T-helper 2 cell treated with Interferon-gamma antibody and Interleukin-4, amounts not matched to agents 5 μg/mL and 100 μg/mL, for 36 hours (primary cell): ENCODE results near the gene NRG2.

Experiments used
- DNase-seq: peaks from one replicate; pipeline ENCODE4 v3.0.0; 2021; ENCODE audit warnings: low spot score
- H3K27ac Mint-ChIP-seq: one replicate; pipeline ENCODE4 v1.8.0; 2021; ENCODE audit warnings: mild to moderate bottlenecking, mixed read lengths
- H3K27me3 Mint-ChIP-seq: one replicate; pipeline ENCODE4 v1.8.0; 2021; ENCODE audit warnings: low read depth, mixed read lengths
- H3K36me3 Mint-ChIP-seq: one replicate; pipeline ENCODE4 v1.8.0; 2021; ENCODE audit warnings: low read depth, mixed read lengths
- H3K4me1 Mint-ChIP-seq: one replicate; pipeline ENCODE4 v1.8.0; 2021; ENCODE audit warnings: low read depth, mixed read lengths
- H3K4me3 Mint-ChIP-seq: one replicate; pipeline ENCODE4 v1.8.0; 2022; ENCODE audit warnings: mild to moderate bottlenecking, moderate library complexity, mixed read lengths
- H3K9me3 Mint-ChIP-seq: one replicate; pipeline ENCODE4 v1.8.0; 2021; ENCODE audit warnings: mixed read lengths

The NRG2 gene

DNA sequence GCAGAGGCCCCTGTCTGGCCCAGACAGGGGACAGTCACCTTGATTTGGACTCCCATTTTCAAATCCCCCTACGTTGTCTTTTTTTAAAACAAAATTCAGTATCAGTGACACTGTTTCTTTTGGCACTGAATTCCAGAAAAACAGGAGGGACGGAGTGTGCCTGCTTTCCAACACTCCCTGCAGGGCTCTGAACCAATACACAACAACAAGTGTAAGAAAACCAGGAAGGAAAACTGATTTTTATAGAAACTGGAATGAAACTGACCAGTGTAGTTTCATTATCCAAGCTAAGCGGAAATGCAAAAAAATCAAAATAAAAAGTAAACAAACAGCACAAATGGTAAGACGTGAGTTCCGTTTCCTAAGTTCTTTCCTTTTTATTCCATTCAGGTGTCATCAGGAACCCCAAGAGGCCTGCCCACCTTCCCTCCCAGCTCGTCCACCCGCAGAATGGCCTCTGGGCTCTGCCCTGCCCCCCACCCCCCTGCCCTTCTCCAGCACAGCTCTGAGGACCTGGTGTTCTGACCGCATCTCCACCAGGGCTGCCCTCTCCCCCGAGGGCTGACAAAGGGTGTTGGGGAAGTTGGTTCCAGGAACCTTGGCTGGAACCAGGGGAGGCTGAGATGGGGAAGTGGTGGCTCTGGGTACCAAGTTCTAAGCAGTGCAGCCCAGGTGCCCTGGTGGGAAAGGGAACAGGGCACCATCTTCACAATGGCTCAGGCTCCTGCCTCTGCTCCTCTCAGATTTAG, 173.9 kb downstream of the NRG2 start:
- Mint-ChIP-seq H3K36me3 (no peaks in the 10 kb centered on the region), H3K9me3 (no peaks in the 10 kb centered on the region), H3K4me3 (no peak overlapping the region), H3K27me3 (peaks cover 13% of the 10 kb centered on the region), H3K27ac (no peak overlapping the region), H3K4me1 (no peaks in the 10 kb centered on the region)
- DNase-seq, result no peak

DNA sequence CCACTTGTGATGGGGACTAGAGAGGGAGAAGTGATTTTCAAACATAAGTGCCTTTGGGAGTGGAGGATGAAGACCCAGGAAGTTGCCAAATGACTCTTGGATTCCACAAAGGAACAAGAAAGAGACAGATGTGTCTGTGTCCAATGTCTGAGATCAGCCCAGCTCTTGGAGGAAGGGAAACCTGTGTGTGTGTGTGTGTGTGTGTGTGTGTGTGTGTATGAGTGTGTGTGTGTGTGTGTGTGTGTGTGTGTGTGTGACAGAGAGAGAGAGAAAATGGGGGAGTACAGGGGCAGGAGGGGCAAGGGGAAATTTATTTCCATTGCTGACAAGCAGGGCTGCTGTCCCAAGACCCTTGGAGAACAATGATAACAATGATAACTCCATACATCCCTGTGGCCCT, 175.5 kb downstream of the NRG2 start:
- Mint-ChIP-seq H3K4me3 (no peak overlapping the region), H3K27me3 (peaks cover 13% of the 10 kb centered on the region), H3K4me1 (no peaks in the 10 kb centered on the region), H3K9me3 (no peaks in the 10 kb centered on the region), H3K36me3 (no peaks in the 10 kb centered on the region), H3K27ac (no peak overlapping the region)
- DNase-seq, result no peak

DNA sequence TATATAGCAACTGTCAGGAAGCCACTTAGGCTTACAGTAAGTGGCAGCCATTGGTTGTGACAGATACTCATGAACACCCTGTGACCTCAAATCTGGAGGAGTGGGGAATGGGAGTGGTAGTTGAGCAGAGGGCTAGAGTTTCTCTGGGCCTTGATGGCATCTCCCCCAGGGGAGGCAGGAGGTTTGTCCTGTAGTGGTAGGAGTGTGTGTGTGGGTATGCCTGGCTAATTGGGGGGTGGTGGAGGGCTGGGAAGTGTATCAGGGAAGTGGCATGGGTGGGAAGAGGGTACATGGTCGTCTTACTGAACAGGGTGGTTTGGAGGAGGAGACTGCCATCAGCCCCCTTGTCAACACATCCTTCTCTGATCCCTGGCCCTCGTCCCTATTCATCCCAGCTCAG, 176.0 kb downstream of the NRG2 start:
- Mint-ChIP-seq H3K9me3 (no peaks in the 10 kb centered on the region), H3K27me3 (peaks cover 13% of the 10 kb centered on the region), H3K27ac (no peak overlapping the region), H3K4me3 (no peak overlapping the region), H3K4me1 (no peaks in the 10 kb centered on the region), H3K36me3 (no peaks in the 10 kb centered on the region)
- DNase-seq, result no peak

DNA sequence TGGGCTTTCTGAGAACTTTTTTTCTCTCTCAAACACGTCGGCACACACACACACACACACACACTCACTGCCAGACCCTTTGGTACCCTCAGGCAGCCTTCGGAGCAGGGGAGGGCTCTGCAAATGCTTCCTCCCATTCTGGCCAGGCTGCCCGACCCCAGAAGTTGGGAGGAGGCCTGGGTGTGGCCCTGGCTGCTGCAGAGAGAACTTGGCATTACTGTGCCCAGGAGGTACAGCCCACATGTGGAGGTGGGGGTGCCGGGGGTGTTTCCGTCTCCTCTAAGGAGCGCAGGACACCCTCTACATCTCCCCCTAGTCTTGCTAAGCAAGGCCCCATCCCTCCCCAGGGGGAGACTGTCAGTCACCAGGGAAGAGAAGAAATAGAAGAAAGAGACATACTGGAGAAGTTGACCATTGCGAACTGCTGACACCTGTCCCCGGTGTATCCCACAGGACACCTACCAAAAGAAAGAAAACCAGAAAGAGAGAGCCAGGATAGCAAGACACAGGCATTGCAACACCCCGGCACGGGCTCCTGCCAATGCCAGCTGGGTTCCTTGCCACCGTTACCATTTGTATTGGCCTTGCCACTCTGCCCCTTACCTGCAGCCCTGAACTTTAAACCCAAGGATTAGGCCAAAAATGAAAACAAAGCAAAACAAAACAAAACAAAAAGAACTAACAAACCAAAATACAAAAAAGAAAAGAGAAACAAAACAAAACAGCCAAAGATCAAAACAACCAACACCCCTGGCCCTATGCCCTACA, 178.2 kb downstream of the NRG2 start:
- H3K27me3 Mint-ChIP-seq, result peaks cover 13% of the 10 kb centered on the region
- no peaks in the 10 kb centered on the region for H3K4me1 Mint-ChIP-seq
- DNase-seq, result no peak
- H3K36me3 Mint-ChIP-seq, result no peaks in the 10 kb centered on the region
- no peaks in the 10 kb centered on the region for H3K9me3 Mint-ChIP-seq
- no peak overlapping the region for H3K27ac Mint-ChIP-seq
- H3K4me3 Mint-ChIP-seq, result no peak overlapping the region

DNA sequence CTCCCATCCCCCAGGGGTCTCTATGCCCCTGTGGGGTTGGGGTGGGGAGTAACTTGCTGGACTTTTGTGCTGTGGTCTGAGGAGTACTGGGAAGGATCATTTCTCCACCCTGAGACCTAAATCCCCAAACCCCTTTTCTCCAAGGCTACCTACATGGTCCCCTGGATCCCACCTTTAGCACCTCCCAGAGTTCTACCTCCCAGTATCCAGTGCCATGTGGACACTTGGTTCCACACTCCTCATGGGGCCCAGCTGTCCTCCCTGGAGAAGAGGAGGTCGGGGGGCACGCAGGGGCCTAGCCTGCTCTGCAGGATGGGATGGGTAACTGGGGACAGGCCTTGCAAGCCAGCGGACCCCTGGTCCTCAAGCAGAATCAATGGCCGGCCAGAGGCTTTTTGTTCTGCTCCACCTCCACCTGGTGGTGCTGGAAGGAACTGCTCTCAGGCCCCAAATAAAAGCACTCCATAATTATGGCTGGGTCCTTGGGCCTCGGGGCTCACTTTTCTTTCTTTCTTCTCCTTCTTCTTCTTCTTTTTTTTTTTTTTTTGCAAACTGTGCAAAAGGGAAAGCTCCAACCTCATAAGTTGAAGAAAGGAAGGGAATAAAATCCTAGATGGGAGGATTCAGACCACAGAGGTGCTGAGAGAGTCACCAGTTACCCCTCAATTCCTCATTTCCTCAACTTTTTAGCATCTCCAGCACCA, 179.1 kb downstream of the NRG2 start:
- Mint-ChIP-seq H3K36me3 (no peaks in the 10 kb centered on the region), H3K4me3 (no peak overlapping the region), H3K4me1 (no peaks in the 10 kb centered on the region), H3K27me3 (peaks cover 13% of the 10 kb centered on the region), H3K9me3 (no peaks in the 10 kb centered on the region), H3K27ac (no peak overlapping the region)
- DNase-seq, result peak; percentile 17

DNA sequence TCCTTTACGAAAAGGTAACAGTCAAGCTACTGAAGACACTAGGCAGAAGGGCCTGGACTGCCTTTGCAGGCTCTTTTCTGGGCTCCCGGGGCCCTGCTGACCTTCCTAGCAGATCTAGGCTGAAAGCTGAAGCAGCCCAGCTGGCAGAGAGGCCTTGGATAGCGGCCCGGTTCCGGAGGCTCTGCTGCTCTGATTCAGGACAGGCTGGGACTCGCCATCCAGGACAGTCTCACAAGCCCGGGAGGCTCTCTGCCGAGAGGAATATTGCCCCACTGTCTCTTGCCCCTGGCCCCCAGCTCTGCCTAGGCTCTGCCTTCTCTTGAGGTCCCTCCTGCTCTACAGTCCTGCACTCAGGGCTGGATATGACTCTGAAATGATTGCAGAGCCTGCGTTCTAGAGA, 179.7 kb downstream of the NRG2 start:
- DNase-seq, result no peak
- Mint-ChIP-seq H3K4me1 (no peaks in the 10 kb centered on the region), H3K27me3 (peaks cover 13% of the 10 kb centered on the region), H3K36me3 (no peaks in the 10 kb centered on the region), H3K27ac (no peak overlapping the region), H3K9me3 (no peaks in the 10 kb centered on the region), H3K4me3 (no peak overlapping the region)

DNA sequence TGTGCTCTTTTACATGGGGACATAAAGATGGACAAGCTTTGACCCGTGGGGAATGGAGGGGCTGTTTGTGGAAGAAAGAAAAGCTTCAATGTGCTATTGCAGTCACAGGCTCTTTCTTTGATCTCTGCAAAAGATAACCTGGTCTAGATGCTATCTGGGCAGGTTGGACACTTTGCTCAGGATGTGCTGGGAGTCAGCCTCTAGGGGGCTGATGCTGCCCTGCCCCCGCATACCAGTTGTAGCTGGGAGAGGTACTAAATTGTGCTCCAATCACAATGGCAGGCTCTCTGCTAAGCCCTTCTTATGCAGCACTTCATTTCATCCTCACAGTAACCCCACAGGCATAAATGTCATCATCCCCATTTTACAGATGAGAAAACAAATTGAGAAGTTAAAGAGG, 180.3 kb downstream of the NRG2 start:
- Mint-ChIP-seq H3K27ac (no peak overlapping the region), H3K9me3 (no peaks in the 10 kb centered on the region)

DNA sequence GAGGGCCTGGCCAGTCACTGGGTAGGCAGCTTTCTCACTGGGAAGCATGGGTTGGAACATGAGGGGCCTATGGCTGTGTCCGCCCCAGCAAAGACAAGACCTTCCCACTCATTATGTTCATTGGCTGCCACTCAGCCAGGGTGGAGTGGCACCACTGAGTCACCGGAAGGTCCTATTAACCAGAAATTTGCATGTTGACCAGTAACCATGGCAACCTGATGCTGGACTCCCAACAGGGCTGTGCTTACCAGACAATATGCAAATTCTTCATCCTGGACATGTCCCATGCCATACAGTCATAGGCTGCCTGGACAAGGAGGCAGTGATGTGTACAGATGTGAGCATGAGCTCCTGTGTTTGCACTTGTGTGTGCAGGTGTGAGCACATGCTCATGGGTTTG, 180.8 kb downstream of the NRG2 start:
- Mint-ChIP-seq H3K4me3 (no peak overlapping the region), H3K27ac (no peak overlapping the region), H3K27me3 (peaks cover 11% of the 10 kb centered on the region), H3K36me3 (no peaks in the 10 kb centered on the region), H3K4me1 (no peaks in the 10 kb centered on the region), H3K9me3 (no peaks in the 10 kb centered on the region)
- DNase-seq, result no peak

More for the DNA sequence above, 180.3 kb downstream of the NRG2 start:
- H3K36me3 Mint-ChIP-seq, result no peaks in the 10 kb centered on the region
- DNase-seq, result no peak
- no peaks in the 10 kb centered on the region for H3K4me1 Mint-ChIP-seq
- H3K27me3 Mint-ChIP-seq, result peaks cover 11% of the 10 kb centered on the region
- no peak overlapping the region for H3K4me3 Mint-ChIP-seq

DNA sequence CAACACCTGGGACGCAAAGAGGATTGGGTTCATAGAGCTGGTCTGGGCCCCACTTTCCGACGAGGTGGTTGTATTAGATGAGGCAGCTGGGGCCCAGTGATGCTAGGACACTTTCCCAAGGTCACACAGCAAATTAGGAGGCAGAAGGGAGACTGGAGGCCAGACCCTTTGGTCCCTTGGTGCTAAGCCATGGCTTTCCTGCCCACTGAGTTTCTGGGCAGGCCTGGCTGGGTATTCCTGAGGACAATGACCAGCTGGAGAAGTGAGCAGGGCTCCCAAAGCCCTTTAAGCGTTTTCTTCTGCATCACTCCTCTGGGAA, 181.3 kb downstream of the NRG2 start:
- no peaks in the 10 kb centered on the region for H3K4me1 Mint-ChIP-seq
- H3K9me3 Mint-ChIP-seq, result no peaks in the 10 kb centered on the region
- H3K4me3 Mint-ChIP-seq, result no peak overlapping the region
- no peak for DNase-seq
- H3K27me3 Mint-ChIP-seq, result peaks cover 11% of the 10 kb centered on the region
- no peaks in the 10 kb centered on the region for H3K36me3 Mint-ChIP-seq
- no peak overlapping the region for H3K27ac Mint-ChIP-seq

DNA sequence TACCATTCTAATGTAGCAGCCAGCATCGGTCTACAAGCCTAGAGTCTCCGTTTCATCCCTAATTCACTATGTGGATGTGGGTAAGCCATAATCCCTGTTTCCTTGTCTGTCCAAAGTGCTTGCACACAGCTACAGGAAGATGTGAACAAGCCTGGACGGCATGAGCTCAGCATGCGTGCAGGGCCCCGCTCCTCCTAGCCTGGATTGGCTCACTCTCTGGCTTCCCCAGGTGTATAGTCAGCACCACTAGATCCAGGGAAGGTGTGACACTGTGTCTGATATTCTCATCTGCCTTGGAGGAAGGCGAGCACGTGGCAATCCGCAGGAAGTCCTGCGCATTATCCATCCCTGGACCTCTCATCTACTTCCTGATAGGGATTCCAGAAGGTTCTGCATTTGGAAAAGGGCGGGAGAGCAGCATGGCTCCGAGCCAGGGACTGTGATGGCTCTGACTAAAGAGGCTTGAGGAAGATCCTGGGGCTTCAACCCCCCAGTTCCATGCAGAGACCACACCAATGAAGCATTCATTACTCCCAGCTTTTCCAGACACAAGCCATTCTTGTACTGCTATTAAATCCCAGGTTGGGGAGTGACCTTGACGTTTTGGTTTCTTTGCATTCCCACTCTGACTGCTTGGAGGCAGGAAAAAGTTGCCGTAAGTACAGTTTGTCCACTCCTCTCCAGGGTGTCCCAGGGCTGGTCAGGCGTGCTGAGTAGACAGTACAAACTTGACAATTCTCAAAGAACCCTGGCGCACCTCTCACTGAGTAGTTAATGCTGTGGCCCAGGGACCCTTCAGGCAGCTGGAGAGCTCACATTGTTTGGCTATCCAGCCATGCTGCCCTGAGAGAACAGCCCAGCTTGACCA, 181.8 kb downstream of the NRG2 start:
- Mint-ChIP-seq H3K4me1 (no peaks in the 10 kb centered on the region), H3K27me3 (peaks cover 7% of the 10 kb centered on the region), H3K36me3 (no peaks in the 10 kb centered on the region), H3K4me3 (no peak overlapping the region), H3K9me3 (no peaks in the 10 kb centered on the region), H3K27ac (no peak overlapping the region)
- DNase-seq, result no peak

DNA sequence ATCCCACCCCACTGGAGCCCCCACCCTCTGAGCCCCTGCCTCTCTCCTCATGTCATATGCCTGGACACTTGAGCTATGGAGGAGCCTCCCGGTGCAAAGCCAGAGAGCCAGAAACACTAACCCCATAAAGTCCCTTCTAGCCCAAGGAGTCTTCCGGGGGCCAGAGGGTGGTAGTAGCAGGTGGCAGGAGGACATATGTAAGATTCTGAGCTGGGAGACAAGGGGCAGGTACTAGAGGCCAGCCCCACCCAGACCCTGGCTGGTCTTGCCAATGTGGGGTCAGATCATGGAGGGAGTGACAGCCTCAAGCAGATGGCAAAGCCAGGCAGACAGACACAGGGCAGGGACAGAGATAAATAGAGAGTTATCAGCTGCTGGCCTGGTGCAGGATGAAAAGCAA, 184.1 kb downstream of the NRG2 start:
- H3K36me3 Mint-ChIP-seq, result no peaks in the 10 kb centered on the region
- no peak for DNase-seq
- H3K27ac Mint-ChIP-seq, result no peak overlapping the region
- no peak overlapping the region for H3K4me3 Mint-ChIP-seq
- H3K27me3 Mint-ChIP-seq, result no peaks in the 10 kb centered on the region
- H3K9me3 Mint-ChIP-seq, result no peaks in the 10 kb centered on the region
- H3K4me1 Mint-ChIP-seq, result no peaks in the 10 kb centered on the region

DNA sequence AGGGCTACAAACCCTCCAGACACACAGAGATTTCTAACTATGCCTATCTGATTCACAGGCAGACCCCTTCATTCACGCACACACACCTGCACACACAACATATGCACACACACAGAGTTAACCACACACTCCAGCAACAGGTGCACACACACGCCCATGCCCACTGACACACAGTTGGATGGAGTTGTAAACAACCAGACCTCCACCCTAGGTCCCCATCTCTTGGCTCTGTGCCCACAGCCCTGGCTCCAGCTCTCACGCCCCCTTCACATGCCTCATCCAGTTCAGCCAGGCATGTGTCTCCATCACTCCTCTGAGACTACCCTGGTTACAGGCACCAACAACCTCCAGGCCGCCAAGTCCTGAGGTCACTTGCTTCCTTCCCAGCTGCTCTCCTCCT, 186.4 kb downstream of the NRG2 start:
- Mint-ChIP-seq H3K4me3 (no peak overlapping the region), H3K9me3 (no peaks in the 10 kb centered on the region), H3K36me3 (no peaks in the 10 kb centered on the region), H3K27ac (no peak overlapping the region), H3K4me1 (no peaks in the 10 kb centered on the region), H3K27me3 (no peaks in the 10 kb centered on the region)
- no peak for DNase-seq

DNA sequence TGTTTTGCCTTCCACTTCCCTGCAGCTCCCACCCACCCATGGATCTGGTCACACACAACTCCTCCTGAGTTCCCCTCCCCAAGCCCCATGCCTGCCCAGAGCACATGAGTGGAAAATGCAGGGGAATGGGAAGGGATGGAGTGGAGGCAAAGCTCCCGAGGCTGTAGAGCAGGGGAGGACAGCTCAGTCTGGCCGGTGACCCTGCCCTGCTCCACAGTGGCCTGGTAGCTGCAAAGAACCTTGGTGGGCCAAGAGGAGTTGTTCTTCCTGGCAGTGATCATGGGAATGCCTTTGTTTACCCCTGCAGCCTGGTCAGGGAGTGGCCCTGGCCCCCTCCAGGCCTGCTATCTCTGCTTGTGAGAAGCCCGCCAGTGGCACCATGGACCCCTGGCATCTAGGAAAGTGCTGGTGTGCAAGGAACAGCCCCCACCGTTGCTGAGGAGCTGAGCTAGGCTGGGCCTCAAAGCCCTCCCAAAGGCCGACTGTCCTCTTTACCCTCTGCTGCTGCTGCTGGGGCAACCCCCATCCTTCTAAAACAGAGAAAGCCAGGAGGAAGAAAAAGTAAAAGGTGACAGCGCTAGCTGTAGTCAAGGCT, 187.1 kb downstream of the NRG2 start:
- no peaks in the 10 kb centered on the region for H3K27me3 Mint-ChIP-seq

More for the DNA sequence above, 187.1 kb downstream of the NRG2 start:
- DNase-seq, result no peak
- no peak overlapping the region for H3K27ac Mint-ChIP-seq
- no peaks in the 10 kb centered on the region for H3K4me1 Mint-ChIP-seq
- no peak overlapping the region for H3K4me3 Mint-ChIP-seq
- H3K9me3 Mint-ChIP-seq, result no peaks in the 10 kb centered on the region
- H3K36me3 Mint-ChIP-seq, result no peaks in the 10 kb centered on the region
